Measurements from ENCODE around the gene PRKCA.

PRKCA gene

DNA sequence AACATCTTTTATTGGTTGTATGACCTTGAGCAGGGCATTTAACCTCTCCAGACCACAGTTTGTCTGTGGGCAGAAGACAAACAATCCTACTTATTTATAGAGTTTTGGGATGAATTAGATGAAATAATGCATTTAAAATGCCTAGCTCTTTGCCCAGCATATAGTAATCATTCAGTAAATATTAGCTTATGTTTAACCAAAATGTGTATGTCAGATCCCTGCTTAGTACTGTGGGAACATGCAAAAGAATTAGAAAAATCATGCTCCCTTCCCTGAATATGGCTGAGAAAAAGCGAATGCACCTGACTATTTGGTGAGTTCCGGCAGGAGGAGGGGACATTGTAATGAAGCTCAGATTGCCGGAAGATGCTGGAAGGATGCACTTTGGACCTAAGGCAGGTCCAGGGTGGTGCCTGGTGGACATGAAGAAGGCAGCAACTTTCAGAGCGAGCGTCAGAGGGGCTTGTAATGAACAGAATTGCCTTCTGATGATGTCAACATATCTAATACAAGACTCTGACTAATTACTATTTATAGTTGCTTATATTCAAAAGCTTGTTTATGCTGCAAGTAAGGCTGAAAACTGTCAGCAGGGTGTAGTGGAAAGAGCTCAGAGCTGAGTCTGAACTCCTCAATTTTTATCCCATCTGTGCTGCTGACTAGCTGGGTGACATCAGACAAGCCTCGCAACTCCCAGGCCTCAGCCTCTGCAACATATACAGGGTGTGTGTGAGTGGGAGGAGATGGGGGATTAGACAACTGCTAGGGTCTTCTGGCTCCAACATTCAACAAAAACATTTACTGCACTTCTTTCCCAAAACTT lies 221.2 kb downstream of the PRKCA start:
- H3K4me2 ChIP-seq (ENCODE audit: low read length), result no peak overlapping the region

GRCh38 chr17:66524877-66525276 lies 222.5 kb downstream of the PRKCA start:
- H3K79me2 ChIP-seq (ENCODE audit: control insufficient read depth, low read length), result no peaks in the 10 kb centered on the region
- no peak overlapping the region for H3K4me2 ChIP-seq (ENCODE audit: low read length)
- H3K9me2 ChIP-seq (replicated peaks; ENCODE audit: control insufficient read depth, low read length), result no peaks in the 10 kb centered on the region
- H3K27ac ChIP-seq (ENCODE audit: low read depth, low read length), result no peak overlapping the region
- H3K27me3 ChIP-seq (ENCODE audit: control insufficient read depth, low read length), result no peaks in the 10 kb centered on the region
- TF ChIP-seq, protein P1, sequence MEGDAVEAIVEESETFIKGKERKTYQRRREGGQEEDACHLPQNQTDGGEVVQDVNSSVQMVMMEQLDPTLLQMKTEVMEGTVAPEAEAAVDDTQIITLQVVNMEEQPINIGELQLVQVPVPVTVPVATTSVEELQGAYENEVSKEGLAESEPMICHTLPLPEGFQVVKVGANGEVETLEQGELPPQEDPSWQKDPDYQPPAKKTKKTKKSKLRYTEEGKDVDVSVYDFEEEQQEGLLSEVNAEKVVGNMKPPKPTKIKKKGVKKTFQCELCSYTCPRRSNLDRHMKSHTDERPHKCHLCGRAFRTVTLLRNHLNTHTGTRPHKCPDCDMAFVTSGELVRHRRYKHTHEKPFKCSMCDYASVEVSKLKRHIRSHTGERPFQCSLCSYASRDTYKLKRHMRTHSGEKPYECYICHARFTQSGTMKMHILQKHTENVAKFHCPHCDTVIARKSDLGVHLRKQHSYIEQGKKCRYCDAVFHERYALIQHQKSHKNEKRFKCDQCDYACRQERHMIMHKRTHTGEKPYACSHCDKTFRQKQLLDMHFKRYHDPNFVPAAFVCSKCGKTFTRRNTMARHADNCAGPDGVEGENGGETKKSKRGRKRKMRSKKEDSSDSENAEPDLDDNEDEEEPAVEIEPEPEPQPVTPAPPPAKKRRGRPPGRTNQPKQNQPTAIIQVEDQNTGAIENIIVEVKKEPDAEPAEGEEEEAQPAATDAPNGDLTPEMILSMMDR (IDR thresholded peaks at IDR 0.05; ENCODE audit: low read depth, low read length, poor library complexity, severe bottlenecking), result no peak
- TF ChIP-seq EZH2phosphoT487 (IDR thresholded peaks at IDR 0.05; ENCODE audit: borderline replicate concordance, low read length), result no peak
- no peaks in the 10 kb centered on the region for H3K9me3 ChIP-seq (ENCODE audit: control insufficient read depth, insufficient read depth, low read length)
- H3K36me3 ChIP-seq (ENCODE audit: control insufficient read depth, low read length), result no peaks in the 10 kb centered on the region
- no peaks in the 10 kb centered on the region for H3K4me1 ChIP-seq (ENCODE audit: control insufficient read depth, low read length)
- H4K20me1 ChIP-seq (ENCODE audit: control insufficient read depth, insufficient read depth, low read depth, low read length), result no peaks in the 10 kb centered on the region
- no peak overlapping the region for H3K4me3 ChIP-seq (ENCODE audit: low read length)
- no peaks in the 10 kb centered on the region for H3F3A ChIP-seq (ENCODE audit: control insufficient read depth, insufficient read depth)

More for the DNA sequence above, 221.2 kb downstream of the PRKCA start:
- TF ChIP-seq, protein P1 (IDR thresholded peaks at IDR 0.05; ENCODE audit: low read depth, low read length, poor library complexity, severe bottlenecking), result no peak
- no peak for TF ChIP-seq EZH2phosphoT487 (IDR thresholded peaks at IDR 0.05; ENCODE audit: borderline replicate concordance, low read length)
- Histone ChIP-seq H3K27me3 (ENCODE audit: control insufficient read depth, low read length) (no peaks in the 10 kb centered on the region), H3F3A (ENCODE audit: control insufficient read depth, insufficient read depth) (no peaks in the 10 kb centered on the region), H3K9me3 (ENCODE audit: control insufficient read depth, insufficient read depth, low read length) (no peaks in the 10 kb centered on the region), H3K27ac (ENCODE audit: low read depth, low read length) (no peak overlapping the region), H3K9me2 (replicated peaks; ENCODE audit: control insufficient read depth, low read length) (no peaks in the 10 kb centered on the region), H3K4me1 (ENCODE audit: control insufficient read depth, low read length) (no peaks in the 10 kb centered on the region), H3K4me3 (ENCODE audit: low read length) (no peak overlapping the region), H4K20me1 (ENCODE audit: control insufficient read depth, insufficient read depth, low read depth, low read length) (no peaks in the 10 kb centered on the region), H3K79me2 (ENCODE audit: control insufficient read depth, low read length) (no peaks in the 10 kb centered on the region), H3K36me3 (ENCODE audit: control insufficient read depth, low read length) (no peaks in the 10 kb centered on the region)

GRCh38 chr17:66525338-66525737 lies 222.9 kb downstream of the PRKCA start:
- no peaks in the 10 kb centered on the region for H3F3A ChIP-seq (ENCODE audit: control insufficient read depth, insufficient read depth)
- no peaks in the 10 kb centered on the region for H4K20me1 ChIP-seq (ENCODE audit: control insufficient read depth, insufficient read depth, low read depth, low read length)
- H3K36me3 ChIP-seq (ENCODE audit: control insufficient read depth, low read length), result no peaks in the 10 kb centered on the region
- TF ChIP-seq, protein P1 (IDR thresholded peaks at IDR 0.05; ENCODE audit: low read depth, low read length, poor library complexity, severe bottlenecking), result no peak
- no peak for TF ChIP-seq EZH2phosphoT487 (IDR thresholded peaks at IDR 0.05; ENCODE audit: borderline replicate concordance, low read length)
- H3K4me2 ChIP-seq (ENCODE audit: low read length), result no peak overlapping the region
- no peak overlapping the region for H3K4me3 ChIP-seq (ENCODE audit: low read length)
- H3K4me1 ChIP-seq (ENCODE audit: control insufficient read depth, low read length), result no peaks in the 10 kb centered on the region
- H3K27me3 ChIP-seq (ENCODE audit: control insufficient read depth, low read length), result no peaks in the 10 kb centered on the region
- H3K9me2 ChIP-seq (replicated peaks; ENCODE audit: control insufficient read depth, low read length), result no peaks in the 10 kb centered on the region
- no peak overlapping the region for H3K27ac ChIP-seq (ENCODE audit: low read depth, low read length)
- H3K9me3 ChIP-seq (ENCODE audit: control insufficient read depth, insufficient read depth, low read length), result no peaks in the 10 kb centered on the region
- no peaks in the 10 kb centered on the region for H3K79me2 ChIP-seq (ENCODE audit: control insufficient read depth, low read length)

Measured in DOHH2 (cell line).